Measurements from ENCODE around the gene SPTAN1.
"Not testable (repeated sequence)": the region's sequence is repeated elsewhere in the genome, so short reads cannot be mapped to it uniquely, and the experiment has no call there.

SPTAN1 gene

GRCh38 chr9:128553728-128554127 is 1.3 kb downstream of the SPTAN1 start:
- peak; percentile 24 to 43 for DNase-seq

GRCh38 chr9:128554155-128554862 is 1.9 kb downstream of the SPTAN1 start:
- DNase-seq, result no peak

- DNase-seq, result no peak
Measured at GRCh38 chr9:128555180-128555721, 2.9 kb downstream of the SPTAN1 start.

GRCh38 chr9:128556276-128556675 is 3.9 kb downstream of the SPTAN1 start:
- no peak for DNase-seq

- DNase-seq, result no peak
Measured at GRCh38 chr9:128556926-128557634, 4.7 kb downstream of the SPTAN1 start.

GRCh38 chr9:128558431-128559310 is 6.3 kb downstream of the SPTAN1 start:
- DNase-seq, result peak; percentile 27 to 35

GRCh38 chr9:128565578-128565977 is 13.2 kb downstream of the SPTAN1 start:
- DNase-seq, result no peak

GRCh38 chr9:128568470-128569078 is 16.2 kb downstream of the SPTAN1 start:
- DNase-seq, result no peak

GRCh38 chr9:128575469-128575868 is 23.1 kb downstream of the SPTAN1 start:
- no peak for DNase-seq

- no peak for DNase-seq
Measured at GRCh38 chr9:128575916-128576315, 23.5 kb downstream of the SPTAN1 start.

GRCh38 chr9:128577206-128577605 is 24.8 kb downstream of the SPTAN1 start:
- no peak for DNase-seq

GRCh38 chr9:128579194-128579593 is 26.8 kb downstream of the SPTAN1 start:
- DNase-seq, result no peak

GRCh38 chr9:128580731-128581130 is 28.3 kb downstream of the SPTAN1 start:
- no peak for DNase-seq

- DNase-seq, result not testable (repeated sequence)
Measured at GRCh38 chr9:128585155-128585554, 32.8 kb downstream of the SPTAN1 start.

GRCh38 chr9:128586934-128587333 is 34.5 kb downstream of the SPTAN1 start:
- DNase-seq, result not testable (repeated sequence)

GRCh38 chr9:128587453-128587852 is 35.1 kb downstream of the SPTAN1 start:
- DNase-seq, result no peak

- no peak for DNase-seq
Measured at GRCh38 chr9:128588581-128589233, 36.3 kb downstream of the SPTAN1 start.

GRCh38 chr9:128593039-128593438 is 40.7 kb downstream of the SPTAN1 start:
- DNase-seq, result no peak

- no peak for DNase-seq
Measured at GRCh38 chr9:128593856-128594255, 41.5 kb downstream of the SPTAN1 start.

GRCh38 chr9:128595471-128595870 is 43.1 kb downstream of the SPTAN1 start:
- DNase-seq, result no peak

- no peak for DNase-seq
Measured at GRCh38 chr9:128600099-128600498, 47.7 kb downstream of the SPTAN1 start.

GRCh38 chr9:128603697-128604096 is 51.3 kb downstream of the SPTAN1 start:
- no peak for DNase-seq
